Activated CD8-positive, alpha-beta memory T cell treated with anti-CD3 and anti-CD28 coated beads, Interleukin-2, amount 50 U/mL, for 48 hours (primary cell): ENCODE measurements around the gene WFDC12.
"Not testable (repeated sequence)": the region's sequence is repeated elsewhere in the genome, so short reads cannot be mapped to it uniquely, and the experiment has no call there.

Source experiments
- DNase-seq: peaks from one replicate; pipeline ENCODE4 v3.0.0-alpha.2; 2020

Gene WFDC12

DNA sequence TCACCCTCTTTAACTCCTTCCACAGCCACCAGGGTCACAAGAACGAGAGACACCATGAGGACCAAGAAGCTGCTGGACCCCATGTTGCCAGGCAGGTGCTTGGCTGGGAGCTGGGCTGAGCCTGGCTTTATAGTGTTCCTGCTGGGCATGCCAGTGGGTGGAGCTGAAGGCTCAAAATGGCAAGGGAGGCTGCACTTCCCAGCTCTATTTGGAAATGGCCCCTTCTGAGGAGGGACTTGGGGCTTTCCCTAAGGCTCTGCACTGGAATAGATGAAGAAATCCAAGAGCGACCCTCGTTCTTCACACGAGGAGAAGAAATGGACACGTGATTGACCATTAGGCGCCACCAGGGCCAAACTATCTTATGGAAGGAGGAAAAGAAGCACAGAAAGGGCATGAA is at the start of gene WFDC12:
Gene WFDC12 (minus strand): TSS at position 101 of the 400 bp plus-strand sequence. CDS start 18 bp downstream, at position 83.
- DNase-seq, result no peak

DNA sequence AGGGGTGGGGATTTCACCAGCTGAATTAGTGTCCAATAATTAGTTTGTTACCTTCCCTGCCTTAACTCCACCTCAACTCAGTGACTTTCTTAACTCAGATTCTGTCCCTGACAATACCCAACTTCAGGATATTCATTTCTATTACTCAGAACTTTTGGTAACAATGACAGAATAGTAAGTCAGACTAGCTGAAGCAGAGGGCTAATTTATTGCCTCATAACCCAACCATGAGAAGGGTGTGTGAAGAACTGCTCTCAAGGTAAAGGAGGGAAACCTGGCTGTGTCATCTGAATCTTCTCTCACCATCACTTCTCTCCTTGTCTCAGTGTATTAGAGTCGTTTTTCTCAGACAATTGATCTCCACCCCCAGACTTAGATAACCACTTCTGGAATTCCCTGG is 49.3 kb upstream of the WFDC12 start:
- DNase-seq, result no peak

GRCh38 chr20:45164906-45165305 is 40.6 kb upstream of the WFDC12 start:
- DNase-seq, result no peak

DNA sequence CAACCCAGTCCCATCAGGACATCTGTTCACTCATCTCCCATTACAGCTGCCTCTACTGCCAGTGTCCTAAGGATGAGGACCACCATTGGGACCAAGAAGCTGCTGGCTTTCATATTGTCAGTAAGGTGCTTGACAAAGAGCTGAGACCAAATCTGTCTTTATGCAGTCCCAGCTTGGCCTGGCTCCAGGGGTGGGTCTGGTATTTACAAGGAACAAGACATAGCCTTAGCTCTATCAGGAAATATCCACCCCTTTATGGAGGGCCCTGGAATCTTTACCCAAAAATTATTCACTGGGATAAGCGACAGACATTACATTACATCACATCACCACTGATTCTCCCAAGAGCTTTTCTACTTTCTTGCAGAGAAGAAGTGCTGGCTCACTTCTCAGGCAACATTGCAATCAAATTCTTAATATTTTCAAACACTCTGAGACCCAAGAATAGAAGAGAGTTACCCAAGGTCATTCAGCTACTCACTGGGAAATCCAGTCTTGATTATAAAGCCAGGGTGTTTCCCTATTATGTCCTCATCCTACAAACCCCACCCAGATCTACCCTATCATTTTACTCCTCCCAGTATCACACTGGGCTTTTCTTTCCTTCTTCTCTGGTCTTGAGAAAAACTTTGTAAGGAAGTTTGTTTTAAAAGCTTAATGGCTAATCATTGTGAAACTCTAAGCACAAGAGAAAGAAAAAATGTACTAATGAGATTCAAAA is 39.0 kb upstream of the WFDC12 start:
- DNase-seq, result no peak

GRCh38 chr20:45157962-45158361 is 33.7 kb upstream of the WFDC12 start:
- no peak for DNase-seq

GRCh38 chr20:45156713-45157112 is 32.4 kb upstream of the WFDC12 start:
- DNase-seq, result no peak

DNA sequence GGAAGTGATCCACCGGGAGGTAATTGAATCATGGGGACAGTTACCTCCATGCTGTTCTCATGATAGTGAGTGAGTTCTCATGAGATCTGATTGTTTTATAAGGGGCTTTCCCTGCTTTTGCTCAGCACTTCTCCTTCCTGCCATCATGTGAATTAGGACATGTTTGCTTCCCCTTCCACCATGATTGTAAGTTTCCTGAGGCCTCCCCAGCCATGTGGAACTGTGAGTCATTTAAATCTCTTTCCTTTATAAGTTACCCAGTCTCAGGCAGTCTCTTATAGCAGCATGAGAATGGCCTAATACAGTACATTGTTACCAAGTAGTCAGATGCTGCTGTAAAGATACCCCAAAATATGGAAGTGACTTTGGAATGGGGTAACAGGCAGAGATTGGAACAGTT is 30.5 kb upstream of the WFDC12 start:
- not testable (repeated sequence) for DNase-seq

DNA sequence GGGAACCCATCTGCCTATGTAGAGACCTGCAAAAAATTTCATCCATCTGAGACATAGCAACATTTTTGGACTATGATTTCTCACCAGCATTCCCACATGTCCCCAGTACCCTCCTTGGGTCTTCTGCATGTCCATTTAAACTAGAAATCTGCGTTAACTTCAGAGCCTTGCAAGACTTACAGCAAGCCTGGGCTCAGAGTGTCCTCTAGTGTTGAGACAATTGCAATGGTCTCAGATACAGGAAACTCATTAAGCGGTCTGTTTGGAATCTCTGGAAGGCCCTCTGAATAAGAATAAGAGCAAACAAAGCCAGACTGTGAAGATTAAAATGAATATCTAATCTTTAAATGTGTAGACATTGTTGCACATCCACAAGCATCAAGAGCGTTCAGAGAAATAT is 29.9 kb upstream of the WFDC12 start:
- DNase-seq, result no peak

DNA sequence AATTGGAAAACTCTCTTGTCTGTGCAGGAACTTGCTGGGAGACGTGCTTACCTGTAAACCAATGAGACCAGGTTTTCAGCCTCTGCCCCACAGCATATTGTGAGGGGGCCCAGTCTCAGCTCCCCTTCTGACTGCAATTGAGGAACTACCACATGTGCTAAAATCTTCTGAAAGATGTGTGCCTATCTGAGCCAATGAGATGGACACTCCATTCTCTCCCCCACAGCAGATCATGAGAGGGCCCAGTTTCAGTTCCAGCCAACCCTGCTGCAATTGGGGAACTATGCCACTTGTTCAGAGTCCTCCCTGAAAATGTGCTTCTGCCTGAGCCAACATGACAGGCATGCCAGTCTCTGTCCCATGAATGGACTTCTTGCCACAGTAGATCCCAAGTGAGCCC is 29.5 kb upstream of the WFDC12 start:
- no peak for DNase-seq

DNA sequence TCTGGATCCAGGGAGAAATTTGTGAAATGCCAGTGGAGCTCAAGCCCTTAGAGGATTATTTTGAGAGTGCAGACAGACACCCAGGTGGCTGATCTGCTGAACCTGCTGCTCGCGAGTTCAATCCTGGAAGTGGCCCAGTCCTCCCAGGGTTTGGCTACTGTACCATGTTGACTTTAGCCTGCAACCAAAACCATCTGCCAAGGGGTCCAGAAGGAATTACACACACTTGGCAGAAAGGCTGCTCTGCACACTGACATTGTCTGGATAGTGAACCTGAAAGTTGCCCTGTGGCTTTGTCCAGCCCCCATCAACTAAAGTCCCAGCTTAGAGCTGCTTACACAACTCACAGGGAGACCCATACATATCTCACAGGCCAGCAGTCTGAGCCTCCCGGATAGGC is 28.9 kb upstream of the WFDC12 start:
- DNase-seq, result no peak

DNA sequence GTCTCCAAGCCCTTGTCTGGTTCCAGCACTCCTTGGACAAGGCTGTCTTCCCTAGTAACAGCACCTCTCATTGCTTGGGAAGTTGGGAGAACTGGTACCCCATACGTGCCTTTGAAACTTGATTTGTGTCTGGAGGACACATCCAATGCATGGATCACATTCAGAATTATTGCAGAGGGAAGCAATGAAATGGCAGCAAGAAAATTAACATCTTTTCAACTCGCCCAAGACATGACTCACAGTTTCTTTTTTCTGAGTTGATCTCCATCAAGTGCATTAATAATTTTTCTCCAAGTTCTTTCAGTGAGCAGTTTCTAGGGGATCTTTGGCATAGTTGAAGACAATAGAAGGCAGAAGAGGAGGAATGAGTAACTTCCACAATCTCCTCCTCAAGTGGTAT is 28.1 kb upstream of the WFDC12 start:
- DNase-seq, result no peak

DNA sequence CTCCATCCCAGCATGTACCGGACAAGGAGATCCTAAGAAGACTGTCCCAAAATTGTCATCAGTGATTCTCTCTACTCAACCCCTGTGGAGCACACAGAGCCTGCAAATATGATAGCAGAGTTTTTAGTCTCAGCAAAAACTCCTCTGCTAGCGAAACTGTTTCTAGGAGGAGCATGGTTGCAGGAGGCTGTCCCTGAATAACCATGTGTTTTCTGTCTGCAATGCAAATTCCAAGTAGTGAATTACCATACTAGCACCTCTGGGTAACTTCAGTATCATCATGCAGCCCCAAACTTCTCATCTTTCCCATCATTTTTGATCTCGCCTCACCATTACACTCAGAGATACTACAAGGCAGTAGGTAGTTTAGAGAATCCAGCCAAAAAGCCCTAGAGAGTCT is 24.8 kb upstream of the WFDC12 start:
- DNase-seq, result no peak

DNA sequence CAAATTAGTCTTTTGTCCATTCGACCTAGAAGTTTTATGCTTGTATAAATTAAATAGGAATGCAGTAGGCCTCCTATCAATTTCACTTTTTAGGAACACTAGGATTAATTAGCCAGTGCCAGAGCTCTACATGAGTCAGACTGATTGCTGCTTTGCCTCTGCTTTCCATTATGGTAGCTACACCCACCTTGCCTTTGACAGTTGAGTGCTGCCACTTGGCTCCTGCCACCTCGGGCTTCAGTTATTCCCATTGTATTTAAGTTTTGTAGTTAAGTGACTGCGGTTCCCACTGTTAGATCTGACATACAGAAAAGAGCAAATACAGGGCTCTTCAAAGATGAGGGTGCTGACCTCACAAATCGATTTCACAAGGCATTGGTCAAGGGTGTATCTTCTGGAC is 16.6 kb upstream of the WFDC12 start:
- DNase-seq, result no peak

DNA sequence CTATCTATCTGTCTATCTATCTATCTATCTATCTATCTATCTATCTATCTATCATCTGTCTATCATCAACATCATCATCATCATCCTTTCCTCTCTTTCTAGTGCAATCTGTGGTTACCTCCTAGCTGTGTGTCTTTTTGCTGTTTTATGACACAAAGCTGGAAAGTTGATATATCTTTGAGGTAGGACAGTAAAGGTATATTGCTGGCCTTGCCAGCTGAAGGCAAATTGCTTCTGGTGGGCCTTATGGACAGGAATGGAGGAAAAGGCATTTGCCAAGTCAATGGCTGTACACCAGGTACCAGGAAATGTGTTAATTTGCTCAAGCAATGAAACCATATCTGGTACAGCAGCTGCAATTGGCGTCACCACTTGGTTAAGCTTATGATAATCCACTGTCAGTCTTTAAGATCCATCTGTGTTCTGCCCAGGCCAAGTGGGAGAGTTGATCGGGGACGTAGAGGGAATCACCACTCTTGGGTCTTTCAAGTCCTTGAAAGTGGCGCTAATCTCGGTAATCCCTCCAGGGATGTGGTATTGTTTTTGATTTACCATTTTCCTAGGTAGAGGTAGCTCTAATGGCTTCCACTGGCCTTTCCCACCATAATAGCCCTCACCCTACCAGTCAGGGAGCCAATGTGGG is 15.6 kb upstream of the WFDC12 start:
- DNase-seq, result not testable (repeated sequence)

DNA sequence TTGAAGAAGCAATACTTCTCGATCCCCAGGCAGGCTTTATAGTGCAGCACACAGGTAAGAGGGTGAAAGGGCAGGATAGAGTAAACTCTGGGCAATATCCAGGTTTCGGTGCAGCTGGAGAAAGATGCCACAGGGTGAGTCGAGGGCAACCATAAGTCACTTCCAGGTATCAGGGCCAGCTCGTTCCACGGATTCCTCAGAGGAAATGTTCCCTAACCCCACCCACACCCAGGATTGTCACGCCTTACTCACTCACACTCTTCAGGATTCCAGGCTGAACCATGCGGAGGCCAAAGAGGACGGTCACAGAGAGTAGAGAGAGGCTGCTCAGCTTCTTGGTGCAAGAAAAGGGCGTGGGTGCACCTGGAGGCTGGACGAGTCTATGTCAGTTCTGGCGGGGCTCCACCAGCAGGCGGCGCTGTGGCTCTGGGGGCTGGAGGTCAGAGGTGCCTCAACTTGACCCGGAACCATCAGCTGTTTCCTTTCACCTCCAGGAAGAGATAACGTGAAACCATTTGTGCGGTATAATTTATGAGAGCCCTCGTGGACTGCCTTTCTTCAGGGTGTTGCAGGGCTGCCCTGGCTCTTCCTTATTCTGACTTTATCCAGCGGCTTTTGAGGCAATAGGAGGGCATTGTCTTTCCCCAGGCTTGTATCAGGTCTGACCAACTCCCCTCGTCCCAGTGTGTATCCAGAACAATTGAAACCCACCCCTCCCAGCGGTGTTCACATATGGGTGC is 14.5 kb upstream of the WFDC12 start:
- DNase-seq, result peak; percentile 98

DNA sequence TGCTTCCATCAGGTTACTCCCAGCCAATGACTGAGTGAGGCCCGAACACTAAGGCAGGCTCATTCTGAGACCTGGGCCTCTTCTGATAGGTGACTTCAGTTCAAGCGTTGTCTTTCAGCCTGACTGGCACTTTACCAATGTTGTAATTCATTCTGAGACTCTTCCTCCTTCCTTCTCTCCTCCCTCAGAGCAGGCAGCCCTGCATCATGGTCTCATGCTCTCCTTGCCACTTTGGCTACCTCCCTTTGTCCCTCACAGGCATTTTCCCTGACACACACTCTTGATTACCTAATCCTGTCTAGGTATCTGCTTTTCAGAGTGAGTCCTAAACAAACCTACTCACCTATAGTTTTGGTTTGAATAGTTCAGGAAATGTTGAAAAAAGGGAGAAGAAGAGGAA is 12.6 kb upstream of the WFDC12 start:
- no peak for DNase-seq

GRCh38 chr20:45128099-45128498 is 3.8 kb upstream of the WFDC12 start:
- no peak for DNase-seq

- no peak for DNase-seq
These were observed 2.9 kb downstream of the WFDC12 start for GRCh38 chr20:45121388-45121787.

DNA sequence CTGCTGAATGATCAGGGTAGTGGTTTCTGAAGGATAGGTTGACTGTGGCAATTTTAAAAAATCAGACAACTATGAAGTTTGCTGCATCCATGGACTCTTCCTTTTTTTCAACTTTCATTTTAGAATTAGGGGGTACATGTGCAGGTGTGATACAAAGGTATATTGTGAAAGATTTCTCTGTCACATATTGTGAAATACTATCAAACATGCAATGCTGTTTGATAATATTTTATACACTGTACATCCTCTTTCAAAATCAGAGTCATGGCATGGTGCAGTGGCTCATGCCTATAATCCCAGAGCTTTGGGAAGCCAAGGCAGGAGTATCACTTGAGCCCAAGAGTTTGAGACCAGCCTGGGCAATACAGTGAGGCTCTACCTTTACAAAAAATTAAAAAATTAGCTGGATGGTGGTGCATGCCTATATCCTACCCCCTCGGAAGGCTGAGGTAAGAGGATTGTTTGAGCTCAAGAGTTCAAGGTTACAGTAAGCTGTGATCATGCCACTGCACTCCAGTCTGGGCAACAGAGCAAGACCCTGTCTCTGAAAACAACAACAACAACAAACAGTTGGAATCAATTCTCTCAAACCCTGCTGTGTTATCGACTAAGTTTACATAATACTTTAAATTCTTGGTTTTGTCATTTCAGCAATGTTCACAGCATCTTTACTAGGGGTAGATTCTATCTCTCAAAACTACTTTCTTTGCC is 4.6 kb downstream of the WFDC12 start:
- DNase-seq, result no peak

GRCh38 chr20:45118028-45118427 is 6.2 kb downstream of the WFDC12 start:
- no peak for DNase-seq

- DNase-seq, result no peak
These were observed 6.7 kb downstream of the WFDC12 start for GRCh38 chr20:45117581-45117980.

DNA sequence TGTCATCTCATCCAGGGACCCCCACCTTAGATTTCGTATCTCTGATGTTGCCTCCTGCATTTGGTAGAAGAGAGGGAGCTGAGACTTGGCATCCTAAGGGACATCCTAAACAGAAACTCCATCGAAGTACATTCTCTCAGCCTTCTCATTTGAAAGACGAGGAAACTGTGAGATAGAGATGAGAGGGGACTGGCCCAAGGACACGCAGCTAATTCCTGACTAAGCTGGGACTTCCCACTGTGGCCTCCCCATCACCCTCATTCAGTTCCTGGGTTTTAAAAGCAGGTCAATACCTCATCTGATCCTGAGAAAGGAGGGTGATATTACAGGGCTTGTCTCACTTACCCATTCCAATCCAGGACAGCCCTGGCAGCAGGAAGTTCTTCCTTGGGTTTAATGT is 8.4 kb downstream of the WFDC12 start:
- no peak for DNase-seq

GRCh38 chr20:45115386-45115774 is 8.9 kb downstream of the WFDC12 start:
- peak; percentile 36 for DNase-seq
